Measurements from ENCODE around the gene AP1G1. TPM values are rescaled to one million over a fixed set of nuclear protein-coding genes. Genes with fewer than 3 reads are reported as not detected.

The AP1G1 gene
- total and polyA plus RNA-seq, 10 of the 15 experiments (the other 5 are each of a cell fraction or from before 2014, with no cell fraction given): 5.9 to 83.7 (median 47.8) TPM

DNA sequence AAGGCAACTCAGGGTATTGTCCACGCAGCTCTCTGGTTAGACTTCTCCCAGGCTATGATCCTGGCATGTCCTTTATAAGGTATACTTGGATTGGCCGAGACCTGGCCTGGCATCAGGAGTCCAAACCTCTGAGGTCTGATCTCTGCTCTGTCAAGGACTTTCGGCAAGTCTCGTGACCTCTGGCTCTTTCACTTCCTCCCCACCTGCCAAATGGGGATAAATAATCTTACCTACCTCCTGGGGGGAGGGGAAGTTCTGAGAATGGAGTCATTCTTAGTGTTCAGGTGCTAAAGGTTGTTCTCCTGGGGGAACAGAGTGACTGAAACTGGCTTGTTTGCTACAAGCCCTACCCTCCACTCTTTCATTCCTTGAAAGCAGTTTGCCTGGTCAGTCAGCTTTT, 44.8 kb upstream of the AP1G1 start (continued):
- TF ChIP-seq, protein P1, sequence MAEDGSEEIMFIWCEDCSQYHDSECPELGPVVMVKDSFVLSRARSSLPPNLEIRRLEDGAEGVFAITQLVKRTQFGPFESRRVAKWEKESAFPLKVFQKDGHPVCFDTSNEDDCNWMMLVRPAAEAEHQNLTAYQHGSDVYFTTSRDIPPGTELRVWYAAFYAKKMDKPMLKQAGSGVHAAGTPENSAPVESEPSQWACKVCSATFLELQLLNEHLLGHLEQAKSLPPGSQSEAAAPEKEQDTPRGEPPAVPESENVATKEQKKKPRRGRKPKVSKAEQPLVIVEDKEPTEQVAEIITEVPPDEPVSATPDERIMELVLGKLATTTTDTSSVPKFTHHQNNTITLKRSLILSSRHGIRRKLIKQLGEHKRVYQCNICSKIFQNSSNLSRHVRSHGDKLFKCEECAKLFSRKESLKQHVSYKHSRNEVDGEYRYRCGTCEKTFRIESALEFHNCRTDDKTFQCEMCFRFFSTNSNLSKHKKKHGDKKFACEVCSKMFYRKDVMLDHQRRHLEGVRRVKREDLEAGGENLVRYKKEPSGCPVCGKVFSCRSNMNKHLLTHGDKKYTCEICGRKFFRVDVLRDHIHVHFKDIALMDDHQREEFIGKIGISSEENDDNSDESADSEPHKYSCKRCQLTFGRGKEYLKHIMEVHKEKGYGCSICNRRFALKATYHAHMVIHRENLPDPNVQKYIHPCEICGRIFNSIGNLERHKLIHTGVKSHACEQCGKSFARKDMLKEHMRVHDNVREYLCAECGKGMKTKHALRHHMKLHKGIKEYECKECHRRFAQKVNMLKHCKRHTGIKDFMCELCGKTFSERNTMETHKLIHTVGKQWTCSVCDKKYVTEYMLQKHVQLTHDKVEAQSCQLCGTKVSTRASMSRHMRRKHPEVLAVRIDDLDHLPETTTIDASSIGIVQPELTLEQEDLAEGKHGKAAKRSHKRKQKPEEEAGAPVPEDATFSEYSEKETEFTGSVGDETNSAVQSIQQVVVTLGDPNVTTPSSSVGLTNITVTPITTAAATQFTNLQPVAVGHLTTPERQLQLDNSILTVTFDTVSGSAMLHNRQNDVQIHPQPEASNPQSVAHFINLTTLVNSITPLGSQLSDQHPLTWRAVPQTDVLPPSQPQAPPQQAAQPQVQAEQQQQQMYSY (CRISPR knock-in tag; IDR thresholded peaks at IDR 0.05): no peak
- no peak for TF ChIP-seq KAT2A (conservative IDR thresholded peaks at IDR 0.05; ENCODE audit: control insufficient read depth, low read depth, low read length)
- TF ChIP-seq JUNB (IDR thresholded peaks at IDR 0.05): no peak
- no peak for TF ChIP-seq ETV6 (conservative IDR thresholded peaks at IDR 0.05 in 1 of 2, IDR thresholded peaks at IDR 0.05 in 1 of 2; ENCODE audit: borderline replicate concordance in 1 of 2, low read depth in 1 of 2)
- TF ChIP-seq, protein P2, sequence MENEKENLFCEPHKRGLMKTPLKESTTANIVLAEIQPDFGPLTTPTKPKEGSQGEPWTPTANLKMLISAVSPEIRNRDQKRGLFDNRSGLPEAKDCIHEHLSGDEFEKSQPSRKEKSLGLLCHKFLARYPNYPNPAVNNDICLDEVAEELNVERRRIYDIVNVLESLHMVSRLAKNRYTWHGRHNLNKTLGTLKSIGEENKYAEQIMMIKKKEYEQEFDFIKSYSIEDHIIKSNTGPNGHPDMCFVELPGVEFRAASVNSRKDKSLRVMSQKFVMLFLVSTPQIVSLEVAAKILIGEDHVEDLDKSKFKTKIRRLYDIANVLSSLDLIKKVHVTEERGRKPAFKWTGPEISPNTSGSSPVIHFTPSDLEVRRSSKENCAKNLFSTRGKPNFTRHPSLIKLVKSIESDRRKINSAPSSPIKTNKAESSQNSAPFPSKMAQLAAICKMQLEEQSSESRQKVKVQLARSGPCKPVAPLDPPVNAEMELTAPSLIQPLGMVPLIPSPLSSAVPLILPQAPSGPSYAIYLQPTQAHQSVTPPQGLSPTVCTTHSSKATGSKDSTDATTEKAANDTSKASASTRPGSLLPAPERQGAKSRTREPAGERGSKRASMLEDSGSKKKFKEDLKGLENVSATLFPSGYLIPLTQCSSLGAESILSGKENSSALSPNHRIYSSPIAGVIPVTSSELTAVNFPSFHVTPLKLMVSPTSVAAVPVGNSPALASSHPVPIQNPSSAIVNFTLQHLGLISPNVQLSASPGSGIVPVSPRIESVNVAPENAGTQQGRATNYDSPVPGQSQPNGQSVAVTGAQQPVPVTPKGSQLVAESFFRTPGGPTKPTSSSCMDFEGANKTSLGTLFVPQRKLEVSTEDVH (IDR thresholded peaks at IDR 0.05; ENCODE audit: low read depth, partially characterized antibody): no peak
- peak; percentile 58 for TF ChIP-seq DPF2 (IDR thresholded peaks at IDR 0.05)
- TF ChIP-seq, protein P3, sequence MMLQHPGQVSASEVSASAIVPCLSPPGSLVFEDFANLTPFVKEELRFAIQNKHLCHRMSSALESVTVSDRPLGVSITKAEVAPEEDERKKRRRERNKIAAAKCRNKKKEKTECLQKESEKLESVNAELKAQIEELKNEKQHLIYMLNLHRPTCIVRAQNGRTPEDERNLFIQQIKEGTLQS (IDR thresholded peaks at IDR 0.05; ENCODE audit: borderline replicate concordance, extremely low read depth, low read depth, low read length): no peak
- no peak for TF ChIP-seq MYC (IDR thresholded peaks at IDR 0.05; ENCODE audit: insufficient read depth, insufficient read length, insufficient replicate concordance, low read length, severe bottlenecking)
- no peak for TF ChIP-seq LARP7 (IDR thresholded peaks at IDR 0.05)
- no peak for TF ChIP-seq ZNF622 (IDR thresholded peaks at IDR 0.05)
- TF ChIP-seq STAT1 (conservative IDR thresholded peaks at IDR 0.05): no peak
- no peak for TF ChIP-seq ZBED1 (IDR thresholded peaks at IDR 0.05; ENCODE audit: borderline replicate concordance)
- no peak for TF ChIP-seq STAT3 (IDR thresholded peaks at IDR 0.05; ENCODE audit: low read depth, low read length)
- TF ChIP-seq SMARCA5 (IDR thresholded peaks at IDR 0.05): no peak
- no peak for TF ChIP-seq FOXK2 (IDR thresholded peaks at IDR 0.05)
- TF ChIP-seq, protein P4, sequence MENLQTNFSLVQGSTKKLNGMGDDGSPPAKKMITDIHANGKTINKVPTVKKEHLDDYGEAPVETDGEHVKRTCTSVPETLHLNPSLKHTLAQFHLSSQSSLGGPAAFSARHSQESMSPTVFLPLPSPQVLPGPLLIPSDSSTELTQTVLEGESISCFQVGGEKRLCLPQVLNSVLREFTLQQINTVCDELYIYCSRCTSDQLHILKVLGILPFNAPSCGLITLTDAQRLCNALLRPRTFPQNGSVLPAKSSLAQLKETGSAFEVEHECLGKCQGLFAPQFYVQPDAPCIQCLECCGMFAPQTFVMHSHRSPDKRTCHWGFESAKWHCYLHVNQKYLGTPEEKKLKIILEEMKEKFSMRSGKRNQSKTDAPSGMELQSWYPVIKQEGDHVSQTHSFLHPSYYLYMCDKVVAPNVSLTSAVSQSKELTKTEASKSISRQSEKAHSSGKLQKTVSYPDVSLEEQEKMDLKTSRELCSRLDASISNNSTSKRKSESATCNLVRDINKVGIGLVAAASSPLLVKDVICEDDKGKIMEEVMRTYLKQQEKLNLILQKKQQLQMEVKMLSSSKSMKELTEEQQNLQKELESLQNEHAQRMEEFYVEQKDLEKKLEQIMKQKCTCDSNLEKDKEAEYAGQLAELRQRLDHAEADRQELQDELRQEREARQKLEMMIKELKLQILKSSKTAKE (IDR thresholded peaks at IDR 0.05; ENCODE audit: low read depth, poor library complexity, severe bottlenecking): peak; percentile 38
- TF ChIP-seq, protein P5, sequence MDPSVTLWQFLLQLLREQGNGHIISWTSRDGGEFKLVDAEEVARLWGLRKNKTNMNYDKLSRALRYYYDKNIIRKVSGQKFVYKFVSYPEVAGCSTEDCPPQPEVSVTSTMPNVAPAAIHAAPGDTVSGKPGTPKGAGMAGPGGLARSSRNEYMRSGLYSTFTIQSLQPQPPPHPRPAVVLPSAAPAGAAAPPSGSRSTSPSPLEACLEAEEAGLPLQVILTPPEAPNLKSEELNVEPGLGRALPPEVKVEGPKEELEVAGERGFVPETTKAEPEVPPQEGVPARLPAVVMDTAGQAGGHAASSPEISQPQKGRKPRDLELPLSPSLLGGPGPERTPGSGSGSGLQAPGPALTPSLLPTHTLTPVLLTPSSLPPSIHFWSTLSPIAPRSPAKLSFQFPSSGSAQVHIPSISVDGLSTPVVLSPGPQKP (IDR thresholded peaks at IDR 0.05; ENCODE audit: low read depth, low read length): no peak
